ENCODE measurements around the gene SLC1A2. TPM values are rescaled to one million over a fixed set of nuclear protein-coding genes. Genes with fewer than 3 reads are reported as not detected.

The SLC1A2 gene
- total RNA-seq, 1 experiment from 2014 or later: 0.25 TPM

DNA sequence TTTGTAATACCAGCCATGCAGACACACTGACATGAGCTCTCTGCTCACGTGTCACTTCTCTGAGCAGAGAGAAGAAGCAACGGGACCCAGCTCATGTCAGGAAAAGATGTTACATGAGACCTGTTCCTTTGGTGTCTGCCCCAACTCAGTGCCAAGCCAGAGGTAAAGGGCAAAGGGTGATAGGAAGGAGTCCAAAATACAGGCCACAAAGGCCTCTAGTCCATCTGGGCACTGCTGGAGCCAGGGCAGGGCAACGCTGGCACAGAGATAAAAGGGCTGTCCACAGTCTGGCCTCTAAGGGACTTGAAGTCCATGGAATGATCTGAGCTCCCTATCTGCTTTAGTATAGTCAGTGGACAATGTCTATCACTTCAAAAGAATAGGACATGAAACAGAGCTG lies 79.3 kb downstream of the SLC1A2 start:
- intact Hi-C loops (cut with micrococcal nuclease): no loop called here
- ATAC-seq: no peak

More for the DNA sequence above, 79.3 kb downstream of the SLC1A2 start:
- BruUV-seq (replicated peaks): no TSS peak
- H3K9ac ChIP-seq (ENCODE audit: low read length): no peak overlapping the region
- no peaks in the 10 kb centered on the region for H3K9me3 ChIP-seq (ENCODE audit: control insufficient read depth in 1 of 2, insufficient read depth in 1 of 2, low read depth in 1 of 2, low read length in 2 of 2)
- no peaks in the 10 kb centered on the region for H3K9me2 ChIP-seq (ENCODE audit: insufficient read depth)
- no peak for DNase-seq (ENCODE audit: low read depth, low spot score)
- H3K4me3 ChIP-seq (replicated peaks in 1 of 2; ENCODE audit: low read depth in 1 of 2, low read length in 2 of 2): no peak overlapping the region
- TF ChIP-seq ZNF274 (IDR thresholded peaks at IDR 0.05; ENCODE audit: low read depth, low read length) (no peak), ZBTB33 (IDR thresholded peaks at IDR 0.05; ENCODE audit: extremely low read depth, insufficient replicate concordance, low read length) (no peak), ZFX (IDR thresholded peaks at IDR 0.05) (no peak), POLR2AphosphoS5 (IDR thresholded peaks at IDR 0.05; ENCODE audit: low read depth, low read length) (no peak), REST (IDR thresholded peaks at IDR 0.05; ENCODE audit: low read depth) (no peak)
- TF ChIP-seq, protein P1, sequence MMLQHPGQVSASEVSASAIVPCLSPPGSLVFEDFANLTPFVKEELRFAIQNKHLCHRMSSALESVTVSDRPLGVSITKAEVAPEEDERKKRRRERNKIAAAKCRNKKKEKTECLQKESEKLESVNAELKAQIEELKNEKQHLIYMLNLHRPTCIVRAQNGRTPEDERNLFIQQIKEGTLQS (IDR thresholded peaks at IDR 0.05): no peak
- peaks cover 8 to 27% of the 10 kb centered on the region in 2 experiments; a peak in 3 of 4 replicates for H3K4me1 ChIP-seq (ENCODE audit: control insufficient read depth in 1 of 2, insufficient read depth in 2 of 2, low read length in 2 of 2)
- no peaks in the 10 kb centered on the region for H3K36me3 ChIP-seq (ENCODE audit: control insufficient read depth in 1 of 2, insufficient read depth in 2 of 2, low read length in 2 of 2)
- H3K79me2 ChIP-seq (ENCODE audit: insufficient read depth, low read length): no peaks in the 10 kb centered on the region
- H4K20me1 ChIP-seq (ENCODE audit: insufficient read depth): no peaks in the 10 kb centered on the region
- no peak overlapping the region for H3K4me2 ChIP-seq (ENCODE audit: low read length)
- no peak overlapping the region for H3K27ac ChIP-seq (ENCODE audit: low read depth, low read length)
- ChIA-PET POLR2A (no interaction called here), CTCF (no interaction called here), RAD21 (ENCODE audit: low non-redundant PET in 1 of 2, low total read pairs in 2 of 2, uncharacterized antibody in 2 of 2, unreplicated experiment in 2 of 2) (no interaction called here)
- H2AFZ ChIP-seq (ENCODE audit: low read depth, low read length, poor library complexity, severe bottlenecking): no peak overlapping the region
- no peaks in the 10 kb centered on the region for H3K27me3 ChIP-seq (ENCODE audit: insufficient read depth, low read length)

Data from HCT116 (cell line).